ENCODE measurements around the gene SPATS2L.

- TF ChIP-seq CTCF (IDR thresholded peaks at IDR 0.05; ENCODE audit: insufficient read depth, low read length, poor library complexity, severe bottlenecking) (no peak), EZH2phosphoT487 (conservative IDR thresholded peaks at IDR 0.05; ENCODE audit: low read length) (no peak)
Measured at GRCh38 chr2:200319548-200320337, 13.2 kb downstream of the SPATS2L start.
